Measurements from ENCODE around the gene NUAK1.

DNA sequence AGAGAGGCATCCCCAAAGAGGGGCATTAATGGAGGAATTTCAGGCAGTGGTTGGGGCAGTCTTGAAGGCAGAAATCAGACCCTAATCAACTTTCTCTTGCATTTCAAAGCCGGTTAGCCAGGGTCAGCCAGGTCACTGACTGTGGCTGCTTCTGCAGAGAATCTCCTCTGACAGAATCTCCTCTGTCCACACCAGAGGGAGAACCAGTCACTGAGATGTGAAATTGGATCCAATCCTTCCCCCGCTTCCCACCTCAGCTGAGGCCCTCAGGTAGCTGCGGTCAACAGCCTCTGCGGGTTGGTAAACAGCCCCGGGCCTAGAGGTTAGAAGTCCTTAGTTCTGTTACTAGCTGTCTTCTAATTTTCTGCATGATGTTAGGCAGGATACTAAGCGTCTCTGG, 39.8 kb upstream of the NUAK1 start:
- TF ChIP-seq, protein P1, sequence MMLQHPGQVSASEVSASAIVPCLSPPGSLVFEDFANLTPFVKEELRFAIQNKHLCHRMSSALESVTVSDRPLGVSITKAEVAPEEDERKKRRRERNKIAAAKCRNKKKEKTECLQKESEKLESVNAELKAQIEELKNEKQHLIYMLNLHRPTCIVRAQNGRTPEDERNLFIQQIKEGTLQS (IDR thresholded peaks at IDR 0.05), result no peak
- TF ChIP-seq, protein P2, sequence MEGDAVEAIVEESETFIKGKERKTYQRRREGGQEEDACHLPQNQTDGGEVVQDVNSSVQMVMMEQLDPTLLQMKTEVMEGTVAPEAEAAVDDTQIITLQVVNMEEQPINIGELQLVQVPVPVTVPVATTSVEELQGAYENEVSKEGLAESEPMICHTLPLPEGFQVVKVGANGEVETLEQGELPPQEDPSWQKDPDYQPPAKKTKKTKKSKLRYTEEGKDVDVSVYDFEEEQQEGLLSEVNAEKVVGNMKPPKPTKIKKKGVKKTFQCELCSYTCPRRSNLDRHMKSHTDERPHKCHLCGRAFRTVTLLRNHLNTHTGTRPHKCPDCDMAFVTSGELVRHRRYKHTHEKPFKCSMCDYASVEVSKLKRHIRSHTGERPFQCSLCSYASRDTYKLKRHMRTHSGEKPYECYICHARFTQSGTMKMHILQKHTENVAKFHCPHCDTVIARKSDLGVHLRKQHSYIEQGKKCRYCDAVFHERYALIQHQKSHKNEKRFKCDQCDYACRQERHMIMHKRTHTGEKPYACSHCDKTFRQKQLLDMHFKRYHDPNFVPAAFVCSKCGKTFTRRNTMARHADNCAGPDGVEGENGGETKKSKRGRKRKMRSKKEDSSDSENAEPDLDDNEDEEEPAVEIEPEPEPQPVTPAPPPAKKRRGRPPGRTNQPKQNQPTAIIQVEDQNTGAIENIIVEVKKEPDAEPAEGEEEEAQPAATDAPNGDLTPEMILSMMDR (IDR thresholded peaks at IDR 0.05 in 2 of 3, conservative IDR thresholded peaks at IDR 0.05 in 1 of 3; ENCODE audit: borderline replicate concordance in 1 of 3, insufficient read depth in 1 of 3, low read depth in 2 of 3, low read length in 2 of 3), result no peak
- TF ChIP-seq POLR2A (IDR thresholded peaks at IDR 0.05; ENCODE audit: borderline replicate concordance, extremely low read depth, insufficient read depth, insufficient read length) (no peak), SIN3A (IDR thresholded peaks at IDR 0.05; ENCODE audit: low read depth) (no peak), POLR2AphosphoS5 (IDR thresholded peaks at IDR 0.05; ENCODE audit: low read depth, low read length) (no peak), YY1 (IDR thresholded peaks at IDR 0.05; ENCODE audit: extremely low read depth, insufficient replicate concordance, low read depth, low read length) (no peak), CEBPB (IDR thresholded peaks at IDR 0.05; ENCODE audit: low read depth) (no peak), SP1 (IDR thresholded peaks at IDR 0.05; ENCODE audit: low read depth) (no peak)

Measured in HCT116 (cell line).